Immature natural killer cell (primary cell): ENCODE data around the gene TACR1. TPM values are rescaled to one million over a fixed set of nuclear protein-coding genes. Genes with fewer than 3 reads are reported as not detected.
"Not testable (repeated sequence)": the region's sequence is repeated elsewhere in the genome, so short reads cannot be mapped to it uniquely, and the experiment has no call there.

ENCODE experiments used
- DNase-seq, 3 donors: peaks; one replicate each; pipeline ENCODE4 v3.0.0; 2022; ENCODE audit warnings: mixed read lengths in 1 of 3
- H3K27ac Mint-ChIP-seq, 6 donors: one replicate each; pipeline ENCODE4 v1.8.0; 2020; ENCODE audit warnings: mixed read lengths in 6 of 6, mild to moderate bottlenecking in 5 of 6, inconsistent platforms in 4 of 6, moderate library complexity in 3 of 6
- H3K27me3 Mint-ChIP-seq, 3 donors: one replicate each; pipeline ENCODE4 v1.8.0; 2020 to 2021; ENCODE audit warnings: low read depth in 3 of 3, mild to moderate bottlenecking in 3 of 3, mixed read lengths in 3 of 3, moderate library complexity in 3 of 3, inconsistent platforms in 1 of 3
- H3K36me3 Mint-ChIP-seq, 3 donors: one replicate each; pipeline ENCODE4 v1.8.0; 2020; ENCODE audit warnings: mixed read lengths in 3 of 3, inconsistent platforms in 2 of 3, mild to moderate bottlenecking in 2 of 3
- H3K4me1 Mint-ChIP-seq, 2 donors: one replicate each; pipeline ENCODE4 v1.8.0; 2020; ENCODE audit warnings: inconsistent platforms in 2 of 2, mild to moderate bottlenecking in 2 of 2, mixed read lengths in 2 of 2, moderate library complexity in 1 of 2
- H3K4me3 Mint-ChIP-seq, 5 donors: one replicate each; pipeline ENCODE4 v1.8.0; 2020; ENCODE audit warnings: mild to moderate bottlenecking in 5 of 5, mixed read lengths in 5 of 5, inconsistent platforms in 3 of 5, moderate library complexity in 3 of 5
- H3K9me3 Mint-ChIP-seq, 6 donors: one replicate each; pipeline ENCODE4 v1.8.0; 2020; ENCODE audit warnings: mild to moderate bottlenecking in 6 of 6, mixed read lengths in 6 of 6, inconsistent platforms in 4 of 6, moderate library complexity in 3 of 6
- polyA plus RNA-seq, 3 donors: library from polyadenylated mRNA; unstranded; fragments of 300-500 nt; fragmentation: Illumina TruSeq; gene quantifications; one replicate each; pipeline ENCODE4 v1.2.3, GENCODE V29; 2021

The TACR1 gene
- polyA plus RNA-seq, 3 donors from 2014 or later = 0.16 TPM; not detected in 2

- Mint-ChIP-seq H3K9me3 (peaks cover 0 to 3% (median 0%) of the 10 kb centered on the region in 6 donors), H3K4me3 (no peak overlapping the region), H3K27me3 (peaks cover 0 to 4% (median 0%) of the 10 kb centered on the region in 3 donors), H3K27ac (no peak overlapping the region), H3K4me1 (no peaks in the 10 kb centered on the region), H3K36me3 (no peaks in the 10 kb centered on the region)
- DNase-seq = no peak
These were observed 18.8 kb downstream of the TACR1 start for GRCh38 chr2:75180476-75180875.

- Mint-ChIP-seq H3K4me1 (no peaks in the 10 kb centered on the region), H3K27ac (no peak overlapping the region), H3K27me3 (peaks cover 0 to 4% (median under 1%) of the 10 kb centered on the region in 3 donors), H3K4me3 (no peak overlapping the region), H3K36me3 (no peaks in the 10 kb centered on the region), H3K9me3 (peaks cover 0 to 5% (median 0%) of the 10 kb centered on the region in 6 donors)
- no peak for DNase-seq
These were observed 21.9 kb downstream of the TACR1 start for GRCh38 chr2:75177427-75177826.

GRCh38 chr2:75175456-75175855, 23.9 kb downstream of the TACR1 start:
- peaks cover 0 to 7% (median 0%) of the 10 kb centered on the region in 6 donors for H3K9me3 Mint-ChIP-seq
- no peaks in the 10 kb centered on the region for H3K4me1 Mint-ChIP-seq
- no peak overlapping the region for H3K4me3 Mint-ChIP-seq
- no peaks in the 10 kb centered on the region for H3K36me3 Mint-ChIP-seq
- peaks cover 0 to 2% (median 1%) of the 10 kb centered on the region in 3 donors for H3K27me3 Mint-ChIP-seq
- no peak for DNase-seq
- no peak overlapping the region for H3K27ac Mint-ChIP-seq

- H3K27me3 Mint-ChIP-seq = peaks cover 0 to 2% (median 1%) of the 10 kb centered on the region in 3 donors
- no peaks in the 10 kb centered on the region for H3K4me1 Mint-ChIP-seq
- no peaks in the 10 kb centered on the region for H3K36me3 Mint-ChIP-seq
- no peak for DNase-seq
- no peak overlapping the region for H3K27ac Mint-ChIP-seq
- H3K4me3 Mint-ChIP-seq = no peak overlapping the region
- H3K9me3 Mint-ChIP-seq = peaks cover 0 to 8% (median 0%) of the 10 kb centered on the region in 6 donors
These were observed 24.3 kb downstream of the TACR1 start for GRCh38 chr2:75174981-75175380.

GRCh38 chr2:75174519-75174918, 24.8 kb downstream of the TACR1 start:
- Mint-ChIP-seq H3K27me3 (peaks cover 0 to 2% (median 1%) of the 10 kb centered on the region in 3 donors), H3K36me3 (no peaks in the 10 kb centered on the region), H3K4me3 (no peak overlapping the region), H3K4me1 (no peaks in the 10 kb centered on the region), H3K27ac (no peak overlapping the region), H3K9me3 (peaks cover 0 to 8% (median 0%) of the 10 kb centered on the region in 6 donors)
- DNase-seq = no peak

- no peak overlapping the region for H3K4me3 Mint-ChIP-seq
- peaks cover 0 to 8% (median 0%) of the 10 kb centered on the region in 6 donors for H3K9me3 Mint-ChIP-seq
- DNase-seq = no peak
- no peak overlapping the region for H3K27ac Mint-ChIP-seq
- H3K27me3 Mint-ChIP-seq = peaks cover 0 to 2% (median 1%) of the 10 kb centered on the region in 3 donors
- no peaks in the 10 kb centered on the region for H3K4me1 Mint-ChIP-seq
- no peaks in the 10 kb centered on the region for H3K36me3 Mint-ChIP-seq
These were observed 25.6 kb downstream of the TACR1 start for GRCh38 chr2:75173740-75174139.

GRCh38 chr2:75171423-75171822, 27.9 kb downstream of the TACR1 start:
- not testable (repeated sequence) for H3K36me3 Mint-ChIP-seq, H3K27ac Mint-ChIP-seq, H3K9me3 Mint-ChIP-seq, H3K27me3 Mint-ChIP-seq, H3K4me3 Mint-ChIP-seq, DNase-seq, H3K4me1 Mint-ChIP-seq

GRCh38 chr2:75170889-75171288, 28.4 kb downstream of the TACR1 start:
- no peak for DNase-seq
- peaks cover 0 to 4% (median 4%) of the 10 kb centered on the region in 3 donors for H3K27me3 Mint-ChIP-seq
- H3K4me3 Mint-ChIP-seq = no peak overlapping the region
- H3K9me3 Mint-ChIP-seq = peaks cover 0 to 8% (median 0%) of the 10 kb centered on the region in 6 donors
- no peaks in the 10 kb centered on the region for H3K36me3 Mint-ChIP-seq
- H3K27ac Mint-ChIP-seq = no peak overlapping the region
- no peaks in the 10 kb centered on the region for H3K4me1 Mint-ChIP-seq

GRCh38 chr2:75168186-75168585, 31.1 kb downstream of the TACR1 start:
- Mint-ChIP-seq H3K9me3 (peaks cover 0 to 5% (median 0%) of the 10 kb centered on the region in 6 donors), H3K4me1 (no peaks in the 10 kb centered on the region), H3K36me3 (no peaks in the 10 kb centered on the region), H3K4me3 (no peak overlapping the region), H3K27me3 (peaks cover 3 to 6% (median 4%) of the 10 kb centered on the region in 3 donors), H3K27ac (no peak overlapping the region)
- no peak for DNase-seq

GRCh38 chr2:75166491-75166890, 32.8 kb downstream of the TACR1 start:
- H3K4me1 Mint-ChIP-seq = no peaks in the 10 kb centered on the region
- H3K4me3 Mint-ChIP-seq = no peak overlapping the region
- H3K9me3 Mint-ChIP-seq = peaks cover 0 to 8% (median 0%) of the 10 kb centered on the region in 6 donors
- H3K27me3 Mint-ChIP-seq = peaks cover 2 to 6% (median 3%) of the 10 kb centered on the region in 3 donors
- no peak overlapping the region for H3K27ac Mint-ChIP-seq
- DNase-seq = no peak
- no peaks in the 10 kb centered on the region for H3K36me3 Mint-ChIP-seq

- Mint-ChIP-seq H3K27me3 (peaks cover 2 to 9% (median 5%) of the 10 kb centered on the region in 3 donors), H3K4me1 (no peaks in the 10 kb centered on the region), H3K36me3 (no peaks in the 10 kb centered on the region), H3K4me3 (no peak overlapping the region), H3K27ac (no peak overlapping the region), H3K9me3 (peaks cover 0 to 5% (median 0%) of the 10 kb centered on the region in 6 donors)
- no peak for DNase-seq
These were observed 36.4 kb downstream of the TACR1 start for GRCh38 chr2:75162897-75163296.

GRCh38 chr2:75162259-75162658, 37.1 kb downstream of the TACR1 start:
- H3K36me3 Mint-ChIP-seq = no peaks in the 10 kb centered on the region
- peaks cover 0 to 5% (median 0%) of the 10 kb centered on the region in 6 donors for H3K9me3 Mint-ChIP-seq
- no peak for DNase-seq
- H3K27ac Mint-ChIP-seq = no peak overlapping the region
- no peak overlapping the region for H3K4me3 Mint-ChIP-seq
- H3K4me1 Mint-ChIP-seq = no peaks in the 10 kb centered on the region
- H3K27me3 Mint-ChIP-seq = peaks cover 2 to 9% (median 5%) of the 10 kb centered on the region in 3 donors

- no peaks in the 10 kb centered on the region for H3K36me3 Mint-ChIP-seq
- DNase-seq = no peak
- H3K27ac Mint-ChIP-seq = no peak overlapping the region
- H3K9me3 Mint-ChIP-seq = peaks cover 0 to 4% (median 1%) of the 10 kb centered on the region in 6 donors
- H3K4me3 Mint-ChIP-seq = no peak overlapping the region
- peaks cover 0 to 5% (median 2%) of the 10 kb centered on the region in 3 donors for H3K27me3 Mint-ChIP-seq
- no peaks in the 10 kb centered on the region for H3K4me1 Mint-ChIP-seq
These were observed 41.9 kb downstream of the TACR1 start for GRCh38 chr2:75157435-75157834.

- Mint-ChIP-seq H3K27me3 (peaks cover 0 to 6% (median 0%) of the 10 kb centered on the region in 3 donors), H3K9me3 (peaks cover 0 to 10% (median 6%) of the 10 kb centered on the region in 6 donors), H3K36me3 (no peaks in the 10 kb centered on the region), H3K4me3 (no peak overlapping the region), H3K4me1 (no peaks in the 10 kb centered on the region), H3K27ac (no peak overlapping the region)
- no peak for DNase-seq
These were observed 44.2 kb downstream of the TACR1 start for GRCh38 chr2:75155115-75155514.

GRCh38 chr2:75153221-75153620, 46.1 kb downstream of the TACR1 start:
- Mint-ChIP-seq H3K9me3 (peaks cover 0 to 15% (median 7%) of the 10 kb centered on the region in 6 donors), H3K27ac (no peak overlapping the region), H3K4me3 (no peak overlapping the region), H3K4me1 (no peaks in the 10 kb centered on the region), H3K27me3 (peaks cover 0 to 4% (median 2%) of the 10 kb centered on the region in 3 donors), H3K36me3 (peaks cover 0 to 3% (median 0%) of the 10 kb centered on the region in 3 donors)
- DNase-seq = no peak
